HepG2 (cell line): ENCODE results near the gene CACNA1D. TPM values are rescaled to one million over a fixed set of nuclear protein-coding genes. Genes with fewer than 3 reads are reported as not detected.
A peak's percentile ranks its signal among the peaks of the same experiment; 100 is the strongest.

Experiments used
- BRD4 ChIP-seq: sonication (generic); formaldehyde crosslinking; IDR thresholded peaks from 2 replicates; pipeline ENCODE4 v1.4.0; 2020; ENCODE audit warnings: missing genetic modification reagents
- LCORL ChIP-seq, 2 experiments: fragments of 450-650 bp in 1 of 2; sonication (generic) in 1 of 2; formaldehyde crosslinking in 1 of 2; IDR thresholded peaks; 2 replicates each; pipeline versions ENCODE4 v1.5.0 to v1.6.1; 2017 to 2020; ENCODE audit warnings: antibody characterized with exemption in 1 of 2, missing genetic modification reagents in 1 of 2
- MAZ ChIP-seq, 2 experiments: sonication (generic) in 1 of 2; formaldehyde crosslinking in 1 of 2; IDR thresholded peaks; 2 replicates each; pipeline versions ENCODE4 v1.5.0 to v1.6.1; 2012 to 2020; ENCODE audit warnings: low read depth in 2 of 2, mild to moderate bottlenecking in 2 of 2, borderline replicate concordance in 1 of 2, improper control_type of control experiment in 1 of 2, low read length in 1 of 2, missing genetic modification reagents in 1 of 2, moderate library complexity in 1 of 2
- NR2F2 ChIP-seq: IDR thresholded peaks from 2 replicates; pipeline ENCODE4 v1.6.1; 2012; ENCODE audit warnings: low read depth, inconsistent platforms, borderline replicate concordance
- ZNF225 ChIP-seq: sonication (generic); formaldehyde crosslinking; IDR thresholded peaks from 2 replicates; pipeline ENCODE4 v1.4.0; 2020; ENCODE audit warnings: mild to moderate bottlenecking, missing genetic modification reagents
- ZNF274 ChIP-seq: sonication (generic); formaldehyde crosslinking; IDR thresholded peaks from 2 replicates; pipeline ENCODE4 v1.5.1; 2020; ENCODE audit warnings: mild to moderate bottlenecking, missing genetic modification reagents
- ZNF468 ChIP-seq: sonication (generic); formaldehyde crosslinking; IDR thresholded peaks from 2 replicates; pipeline ENCODE4 v1.8.0; 2022; ENCODE audit warnings: mild to moderate bottlenecking, moderate library complexity, missing genetic modification reagents
- ZNF614 ChIP-seq: IDR thresholded peaks from 2 replicates; pipeline ENCODE4 v1.6.1; 2018; ENCODE audit warnings: missing biosample characterization, missing genetic modification reagents, inconsistent platforms, borderline replicate concordance
- ZNF674 ChIP-seq: sonication (generic); formaldehyde crosslinking; IDR thresholded peaks from 2 replicates; pipeline ENCODE4 v1.5.0; 2020; ENCODE audit warnings: low read depth, mild to moderate bottlenecking, missing genetic modification reagents
- ZNF816 ChIP-seq: sonication (generic); formaldehyde crosslinking; IDR thresholded peaks from 2 replicates; pipeline ENCODE4 v1.8.0; 2022; ENCODE audit warnings: missing genetic modification reagents, mild to moderate bottlenecking, borderline replicate concordance
- polyA plus RNA-seq, 8 experiments: library from polyadenylated mRNA; depleted of rRNA in 3 of 8; stranded (reverse) in 7 of 8; unstranded in 1 of 8; fragments of >200 nt; fragmentation: Illumina TruSeq in 4 of 8; extraction: Trizol in 4 of 8; gene quantifications; 2 replicates each; pipeline versions ENCODE4 v1.2.1 to v1.2.3, GENCODE V29; 2011 to 2016; ENCODE audit warnings: low read depth in 4 of 8, missing spikeins in 1 of 8, mixed read lengths in 1 of 8; ENCODE audit not compliant: insufficient read depth in 1 of 8
- total RNA-seq, 5 experiments: library from RNA; depleted of rRNA; stranded (reverse); fragments of >200 nt; fragmentation: Illumina TruSeq; extraction: Trizol; gene quantifications; 2 replicates each; pipeline ENCODE4 v1.2.3, GENCODE V29; 2016; ENCODE audit warnings: low read depth in 1 of 5
- TF ChIP-seq, protein P1 (sequence below): sonication (generic); formaldehyde crosslinking; IDR thresholded peaks from 2 replicates; pipeline ENCODE4 v1.5.0; 2020; ENCODE audit warnings: missing genetic modification reagents
- TF ChIP-seq, protein P2 (sequence below): sonication (generic); formaldehyde crosslinking; IDR thresholded peaks from 2 replicates; pipeline ENCODE4 v1.4.0; 2020; ENCODE audit warnings: missing genetic modification reagents, borderline replicate concordance
- TF ChIP-seq, protein P3 (sequence below): sonication (generic); formaldehyde crosslinking; IDR thresholded peaks from 2 replicates; pipeline ENCODE4 v1.4.0; 2020; ENCODE audit warnings: mild to moderate bottlenecking, missing genetic modification reagents
- TF ChIP-seq, protein P4 (sequence below): sonication (generic); formaldehyde crosslinking; IDR thresholded peaks from 2 replicates; pipeline ENCODE4 v1.8.0; 2022; ENCODE audit warnings: missing genetic modification reagents, mild to moderate bottlenecking, inconsistent platforms, borderline replicate concordance
- TF ChIP-seq, protein P5 (sequence below): IDR thresholded peaks from 2 replicates; pipeline ENCODE4 v1.6.1; 2016; ENCODE audit warnings: low read depth

Gene CACNA1D
- total and polyA plus RNA-seq, 2 of the 13 experiments (the other 11 are each of a cell fraction or from before 2014, with no cell fraction given): 0.26 to 0.38 TPM

DNA sequence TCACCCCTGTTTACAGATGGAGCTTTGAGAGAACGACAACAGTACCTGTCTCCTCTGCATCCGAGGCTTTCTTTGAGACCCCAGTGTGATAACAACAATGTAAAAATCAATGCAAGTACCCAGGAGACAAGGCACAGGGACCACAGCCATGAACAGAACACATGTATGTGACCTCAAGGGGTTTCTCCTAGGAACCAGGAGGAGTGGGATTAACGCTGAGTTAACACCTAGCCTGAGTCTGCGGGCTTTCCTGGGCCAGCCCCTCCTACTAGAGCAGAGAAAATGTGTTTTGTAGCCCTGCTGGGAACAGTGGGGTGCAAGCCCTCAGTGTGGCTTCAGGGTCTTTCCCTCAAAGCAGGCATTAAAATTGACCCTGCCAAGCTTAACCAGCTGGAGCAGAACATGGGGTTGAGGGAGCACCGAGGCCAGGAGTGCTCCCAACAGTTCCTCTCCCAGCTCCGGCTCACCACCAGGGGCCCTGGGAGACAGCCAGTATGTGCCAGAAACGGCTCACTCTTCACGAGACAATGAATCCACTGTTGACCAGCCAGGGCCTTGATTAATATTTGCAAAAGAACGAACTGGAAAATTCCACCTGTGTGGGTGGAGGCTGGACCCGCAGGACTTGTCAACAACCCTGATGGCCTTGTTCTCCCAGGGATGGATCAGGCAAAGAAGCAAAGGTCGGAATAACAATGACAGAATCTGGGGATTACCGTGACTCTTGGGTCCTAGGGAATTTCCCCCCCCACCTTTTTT is 348.2 kb downstream of the CACNA1D start (continued):
- TF ChIP-seq, protein P1, sequence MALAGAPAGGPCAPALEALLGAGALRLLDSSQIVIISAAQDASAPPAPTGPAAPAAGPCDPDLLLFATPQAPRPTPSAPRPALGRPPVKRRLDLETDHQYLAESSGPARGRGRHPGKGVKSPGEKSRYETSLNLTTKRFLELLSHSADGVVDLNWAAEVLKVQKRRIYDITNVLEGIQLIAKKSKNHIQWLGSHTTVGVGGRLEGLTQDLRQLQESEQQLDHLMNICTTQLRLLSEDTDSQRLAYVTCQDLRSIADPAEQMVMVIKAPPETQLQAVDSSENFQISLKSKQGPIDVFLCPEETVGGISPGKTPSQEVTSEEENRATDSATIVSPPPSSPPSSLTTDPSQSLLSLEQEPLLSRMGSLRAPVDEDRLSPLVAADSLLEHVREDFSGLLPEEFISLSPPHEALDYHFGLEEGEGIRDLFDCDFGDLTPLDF: no peak
- TF ChIP-seq LCORL (IDR thresholded peaks at IDR 0.05) (peak; percentile 92), LCORL (CRISPR knock-in tag; IDR thresholded peaks at IDR 0.05) (peak; percentile 85; the same call in 1 of the 2 replicates), ZNF816 (no peak), ZNF614 (CRISPR knock-in tag) (0 out of 2 replicates have a peak, but pooled peaks have one; percentile 20), ZNF274 (CRISPR knock-in tag) (0 out of 2 replicates have a peak, but pooled peaks have one; percentile 54), MAZ (IDR thresholded peaks at IDR 0.05; ENCODE audit: borderline replicate concordance, low read depth, low read length) (peak; percentile 70; the same call in 1 of the 2 replicates), MAZ (CRISPR knock-in tag; IDR thresholded peaks at IDR 0.05; ENCODE audit: low read depth) (peak; percentile 69), NR2F2 (peak; percentile 65), ZNF674 (no peak), ZNF225 (no peak), ZNF468 (CRISPR knock-in tag) (no peak), BRD4 (CRISPR knock-in tag) (peak; percentile 77)
- TF ChIP-seq, protein P2, sequence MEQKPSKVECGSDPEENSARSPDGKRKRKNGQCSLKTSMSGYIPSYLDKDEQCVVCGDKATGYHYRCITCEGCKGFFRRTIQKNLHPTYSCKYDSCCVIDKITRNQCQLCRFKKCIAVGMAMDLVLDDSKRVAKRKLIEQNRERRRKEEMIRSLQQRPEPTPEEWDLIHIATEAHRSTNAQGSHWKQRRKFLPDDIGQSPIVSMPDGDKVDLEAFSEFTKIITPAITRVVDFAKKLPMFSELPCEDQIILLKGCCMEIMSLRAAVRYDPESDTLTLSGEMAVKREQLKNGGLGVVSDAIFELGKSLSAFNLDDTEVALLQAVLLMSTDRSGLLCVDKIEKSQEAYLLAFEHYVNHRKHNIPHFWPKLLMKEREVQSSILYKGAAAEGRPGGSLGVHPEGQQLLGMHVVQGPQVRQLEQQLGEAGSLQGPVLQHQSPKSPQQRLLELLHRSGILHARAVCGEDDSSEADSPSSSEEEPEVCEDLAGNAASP (CRISPR knock-in tag): peak; percentile 55; the same call in 1 of the 2 replicates
- TF ChIP-seq, protein P3, sequence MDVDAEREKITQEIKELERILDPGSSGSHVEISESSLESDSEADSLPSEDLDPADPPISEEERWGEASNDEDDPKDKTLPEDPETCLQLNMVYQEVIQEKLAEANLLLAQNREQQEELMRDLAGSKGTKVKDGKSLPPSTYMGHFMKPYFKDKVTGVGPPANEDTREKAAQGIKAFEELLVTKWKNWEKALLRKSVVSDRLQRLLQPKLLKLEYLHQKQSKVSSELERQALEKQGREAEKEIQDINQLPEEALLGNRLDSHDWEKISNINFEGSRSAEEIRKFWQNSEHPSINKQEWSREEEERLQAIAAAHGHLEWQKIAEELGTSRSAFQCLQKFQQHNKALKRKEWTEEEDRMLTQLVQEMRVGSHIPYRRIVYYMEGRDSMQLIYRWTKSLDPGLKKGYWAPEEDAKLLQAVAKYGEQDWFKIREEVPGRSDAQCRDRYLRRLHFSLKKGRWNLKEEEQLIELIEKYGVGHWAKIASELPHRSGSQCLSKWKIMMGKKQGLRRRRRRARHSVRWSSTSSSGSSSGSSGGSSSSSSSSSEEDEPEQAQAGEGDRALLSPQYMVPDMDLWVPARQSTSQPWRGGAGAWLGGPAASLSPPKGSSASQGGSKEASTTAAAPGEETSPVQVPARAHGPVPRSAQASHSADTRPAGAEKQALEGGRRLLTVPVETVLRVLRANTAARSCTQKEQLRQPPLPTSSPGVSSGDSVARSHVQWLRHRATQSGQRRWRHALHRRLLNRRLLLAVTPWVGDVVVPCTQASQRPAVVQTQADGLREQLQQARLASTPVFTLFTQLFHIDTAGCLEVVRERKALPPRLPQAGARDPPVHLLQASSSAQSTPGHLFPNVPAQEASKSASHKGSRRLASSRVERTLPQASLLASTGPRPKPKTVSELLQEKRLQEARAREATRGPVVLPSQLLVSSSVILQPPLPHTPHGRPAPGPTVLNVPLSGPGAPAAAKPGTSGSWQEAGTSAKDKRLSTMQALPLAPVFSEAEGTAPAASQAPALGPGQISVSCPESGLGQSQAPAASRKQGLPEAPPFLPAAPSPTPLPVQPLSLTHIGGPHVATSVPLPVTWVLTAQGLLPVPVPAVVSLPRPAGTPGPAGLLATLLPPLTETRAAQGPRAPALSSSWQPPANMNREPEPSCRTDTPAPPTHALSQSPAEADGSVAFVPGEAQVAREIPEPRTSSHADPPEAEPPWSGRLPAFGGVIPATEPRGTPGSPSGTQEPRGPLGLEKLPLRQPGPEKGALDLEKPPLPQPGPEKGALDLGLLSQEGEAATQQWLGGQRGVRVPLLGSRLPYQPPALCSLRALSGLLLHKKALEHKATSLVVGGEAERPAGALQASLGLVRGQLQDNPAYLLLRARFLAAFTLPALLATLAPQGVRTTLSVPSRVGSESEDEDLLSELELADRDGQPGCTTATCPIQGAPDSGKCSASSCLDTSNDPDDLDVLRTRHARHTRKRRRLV (CRISPR knock-in tag): 0 out of 2 replicates have a peak, but pooled peaks have one; percentile 2
- TF ChIP-seq, protein P4, sequence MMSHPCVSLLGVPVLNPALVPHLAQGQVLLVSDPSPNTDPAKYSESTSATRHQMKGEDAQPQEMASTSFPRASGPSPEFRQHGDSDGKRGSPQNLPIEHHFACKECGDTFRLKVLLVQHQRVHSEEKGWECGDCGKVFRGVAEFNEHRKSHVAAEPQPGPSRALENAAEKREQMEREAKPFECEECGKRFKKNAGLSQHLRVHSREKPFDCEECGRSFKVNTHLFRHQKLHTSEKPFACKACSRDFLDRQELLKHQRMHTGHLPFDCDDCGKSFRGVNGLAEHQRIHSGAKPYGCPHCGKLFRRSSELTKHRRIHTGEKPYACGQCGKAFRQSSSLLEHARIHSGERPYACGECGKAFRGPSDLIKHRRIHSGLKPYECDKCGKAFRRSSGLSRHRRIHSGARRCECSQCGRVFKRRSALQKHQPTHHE (CRISPR knock-in tag): no peak; the same call in 1 of the 2 replicates
- TF ChIP-seq, protein P5, sequence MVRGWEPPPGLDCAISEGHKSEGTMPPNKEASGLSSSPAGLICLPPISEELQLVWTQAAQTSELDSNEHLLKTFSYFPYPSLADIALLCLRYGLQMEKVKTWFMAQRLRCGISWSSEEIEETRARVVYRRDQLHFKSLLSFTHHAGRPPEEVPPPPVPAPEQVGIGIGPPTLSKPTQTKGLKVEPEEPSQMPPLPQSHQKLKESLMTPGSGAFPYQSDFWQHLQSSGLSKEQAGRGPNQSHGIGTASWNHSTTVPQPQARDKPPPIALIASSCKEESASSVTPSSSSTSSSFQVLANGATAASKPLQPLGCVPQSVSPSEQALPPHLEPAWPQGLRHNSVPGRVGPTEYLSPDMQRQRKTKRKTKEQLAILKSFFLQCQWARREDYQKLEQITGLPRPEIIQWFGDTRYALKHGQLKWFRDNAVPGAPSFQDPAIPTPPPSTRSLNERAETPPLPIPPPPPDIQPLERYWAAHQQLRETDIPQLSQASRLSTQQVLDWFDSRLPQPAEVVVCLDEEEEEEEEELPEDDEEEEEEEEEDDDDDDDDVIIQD: no peak; the same call in 1 of the 2 replicates
